Kidney (tissue), 14 donors: ENCODE data around the gene DRICH1. TPM values are rescaled to one million over a fixed set of nuclear protein-coding genes. Genes with fewer than 3 reads are reported as not detected.
"Not testable (repeated sequence)": the region's sequence is repeated elsewhere in the genome, so short reads cannot be mapped to it uniquely, and the experiment has no call there.

Experiments
- DNase-seq, 5 donors: peaks; one replicate each; pipeline ENCODE4 v3.0.0-alpha.2; 2013 to 2020
- FAIRE-seq: peaks from 2 replicates; lab custom pipeline; 2012; peaks lifted over from hg19 to GRCh38; lab: Jason Lieb, UNC
- H3K27ac ChIP-seq, 2 donors: one replicate each; pipeline ENCODE4 v1.7.0; 2013; ENCODE audit warnings: low read depth in 2 of 2, low read length in 2 of 2, inconsistent platforms in 1 of 2
- H3K27me3 ChIP-seq: one replicate; pipeline ENCODE4 v1.7.1; 2013; ENCODE audit warnings: low read length, inconsistent platforms; ENCODE audit not compliant: control insufficient read depth, insufficient read depth
- H3K36me3 ChIP-seq, 3 donors: one replicate each; pipeline versions ENCODE4 v1.7.0 to v1.7.1; 2013; ENCODE audit warnings: low read length in 3 of 3, control low read depth in 1 of 3, inconsistent platforms in 1 of 3; ENCODE audit not compliant: insufficient read depth in 3 of 3, control insufficient read depth in 2 of 3
- H3K4me1 ChIP-seq, 3 donors: one replicate each; pipeline versions ENCODE4 v1.7.0 to v1.7.1; 2013; ENCODE audit warnings: low read length in 3 of 3, inconsistent platforms in 1 of 3, low read depth in 1 of 3; ENCODE audit not compliant: control insufficient read depth in 2 of 3, insufficient read depth in 2 of 3
- H3K4me3 ChIP-seq, 3 donors: one replicate each; pipeline versions ENCODE4 v1.7.0 to v1.8.1; 2013; ENCODE audit warnings: low read length in 3 of 3, control low read depth in 1 of 3, inconsistent platforms in 1 of 3
- H3K9ac ChIP-seq, 3 donors: one replicate each; pipeline versions ENCODE4 v1.7.0 to v1.7.1; 2013; ENCODE audit warnings: low read length in 3 of 3, control low read depth in 1 of 3, inconsistent platforms in 1 of 3
- H3K9me3 ChIP-seq, 3 donors: one replicate each; pipeline versions ENCODE4 v1.7.0 to v1.7.1; 2013; ENCODE audit warnings: low read length in 3 of 3, control low read depth in 1 of 3, inconsistent platforms in 1 of 3; ENCODE audit not compliant: control insufficient read depth in 2 of 3, insufficient read depth in 1 of 3
- intact Hi-C: fragments of 100-400 bp; cut with DNase I; formaldehyde crosslinking; loops from one replicate; pipeline ENCODE4 v1.11.1; 2022
- polyA plus RNA-seq: library from polyadenylated mRNA; stranded (reverse); fragments of 350-450 nt; fragmentation: Illumina TruSeq; extraction: RNeasy Lipid Tissue Mini Kit (QIAGEN cat#74804); gene quantifications from one replicate; pipeline ENCODE4 v1.2.3, GENCODE V29; 2014; ENCODE audit warnings: low read depth, low replicate concordance; ENCODE audit not compliant: insufficient read depth
- total RNA-seq: library from RNA; stranded (reverse); fragmentation: NEBNext Ultra II Directional; extraction: Animal tissue kit (Norgen Biotek cat#: 25700); gene quantifications from one replicate; pipeline ENCODE4 v1.2.1, GENCODE V29; 2021
- TF ChIP-seq, protein P1 (sequence below): IDR thresholded peaks from 3 replicates; pipeline ENCODE4 v1.5.1; 2012; ENCODE audit warnings: mild to moderate bottlenecking, moderate library complexity, borderline replicate concordance; ENCODE audit not compliant: insufficient read depth; ENCODE audit errors: extremely low read depth
- donor health status: control.
- donor health status: control.
- donor health status: control.
- donor health status: control.
- donor health status: control.
- donor health status: DM: yes; HTN: yes; CAD: no.
- donor health status: Normal renal cell carcinoma (clear cell type).

The DRICH1 gene
- total and polyA plus RNA-seq, 2 donors from 2014 or later: 1.1 to 1.3 TPM

DNA sequence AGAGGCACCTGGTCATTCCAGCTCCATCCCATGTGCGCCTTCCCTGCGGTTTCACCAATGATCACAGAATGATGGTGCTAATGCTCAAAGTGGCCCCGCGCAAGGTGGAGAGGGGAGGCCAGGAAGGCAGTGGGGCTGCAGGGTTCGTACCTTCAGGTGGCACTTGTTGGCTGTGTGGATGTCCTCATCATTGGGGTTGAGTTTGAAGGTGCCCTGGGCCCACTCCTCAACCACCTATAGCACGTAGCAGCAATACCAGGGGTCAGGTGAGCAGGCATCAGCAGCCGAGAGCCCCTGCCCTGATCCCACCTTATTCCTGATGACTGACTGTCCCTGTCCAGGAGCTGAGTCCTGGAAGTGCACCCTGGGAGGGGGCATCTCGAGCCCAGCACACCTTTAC is 20.6 kb upstream of the DRICH1 start:
- no peak overlapping the region for H3K9ac ChIP-seq
- no peaks in the 10 kb centered on the region for H3K4me1 ChIP-seq
- TF ChIP-seq, protein P1, sequence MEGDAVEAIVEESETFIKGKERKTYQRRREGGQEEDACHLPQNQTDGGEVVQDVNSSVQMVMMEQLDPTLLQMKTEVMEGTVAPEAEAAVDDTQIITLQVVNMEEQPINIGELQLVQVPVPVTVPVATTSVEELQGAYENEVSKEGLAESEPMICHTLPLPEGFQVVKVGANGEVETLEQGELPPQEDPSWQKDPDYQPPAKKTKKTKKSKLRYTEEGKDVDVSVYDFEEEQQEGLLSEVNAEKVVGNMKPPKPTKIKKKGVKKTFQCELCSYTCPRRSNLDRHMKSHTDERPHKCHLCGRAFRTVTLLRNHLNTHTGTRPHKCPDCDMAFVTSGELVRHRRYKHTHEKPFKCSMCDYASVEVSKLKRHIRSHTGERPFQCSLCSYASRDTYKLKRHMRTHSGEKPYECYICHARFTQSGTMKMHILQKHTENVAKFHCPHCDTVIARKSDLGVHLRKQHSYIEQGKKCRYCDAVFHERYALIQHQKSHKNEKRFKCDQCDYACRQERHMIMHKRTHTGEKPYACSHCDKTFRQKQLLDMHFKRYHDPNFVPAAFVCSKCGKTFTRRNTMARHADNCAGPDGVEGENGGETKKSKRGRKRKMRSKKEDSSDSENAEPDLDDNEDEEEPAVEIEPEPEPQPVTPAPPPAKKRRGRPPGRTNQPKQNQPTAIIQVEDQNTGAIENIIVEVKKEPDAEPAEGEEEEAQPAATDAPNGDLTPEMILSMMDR: no peak
- FAIRE-seq: no peak
- H3K36me3 ChIP-seq: peaks cover 0 to 18% (median 8%) of the 10 kb centered on the region in 3 donors
- no peaks in the 10 kb centered on the region for H3K9me3 ChIP-seq
- peak in 1 of 5 donors; percentile 24 for DNase-seq
- no peaks in the 10 kb centered on the region for H3K27me3 ChIP-seq
- H3K27ac ChIP-seq: no peak overlapping the region
- H3K4me3 ChIP-seq: no peak overlapping the region
- intact Hi-C loops: no loop called here

DNA sequence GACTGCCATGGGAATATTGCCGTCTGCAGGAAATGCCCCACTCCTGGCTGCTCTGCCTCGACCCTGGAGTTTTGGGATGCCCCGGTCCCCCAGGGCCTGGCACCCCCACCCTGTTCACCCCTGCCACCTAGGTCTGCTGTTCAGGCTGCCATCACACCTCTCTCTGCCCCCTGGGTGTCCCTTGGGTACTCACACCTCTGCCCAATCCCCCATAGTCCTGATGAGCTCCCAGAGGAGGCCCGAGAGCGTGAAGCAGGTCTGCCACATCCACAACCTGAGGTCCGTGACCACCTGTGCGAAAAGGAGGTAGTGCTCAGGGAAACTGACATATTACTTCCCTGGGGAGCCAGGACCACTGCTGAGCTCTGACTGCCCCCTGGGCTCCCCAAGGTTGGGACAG is 20.2 kb upstream of the DRICH1 start:
- Histone ChIP-seq H3K4me3 (no peak overlapping the region), H3K27ac (no peak overlapping the region), H3K27me3 (no peaks in the 10 kb centered on the region), H3K9ac (no peak overlapping the region), H3K36me3 (peaks cover 0 to 18% (median 8%) of the 10 kb centered on the region in 3 donors), H3K4me1 (no peaks in the 10 kb centered on the region), H3K9me3 (no peaks in the 10 kb centered on the region)
- DNase-seq: peak in 1 of 5 donors; percentile 35
- no peak for FAIRE-seq
- intact Hi-C loops: no loop called here
- TF ChIP-seq, protein P1: no peak

DNA sequence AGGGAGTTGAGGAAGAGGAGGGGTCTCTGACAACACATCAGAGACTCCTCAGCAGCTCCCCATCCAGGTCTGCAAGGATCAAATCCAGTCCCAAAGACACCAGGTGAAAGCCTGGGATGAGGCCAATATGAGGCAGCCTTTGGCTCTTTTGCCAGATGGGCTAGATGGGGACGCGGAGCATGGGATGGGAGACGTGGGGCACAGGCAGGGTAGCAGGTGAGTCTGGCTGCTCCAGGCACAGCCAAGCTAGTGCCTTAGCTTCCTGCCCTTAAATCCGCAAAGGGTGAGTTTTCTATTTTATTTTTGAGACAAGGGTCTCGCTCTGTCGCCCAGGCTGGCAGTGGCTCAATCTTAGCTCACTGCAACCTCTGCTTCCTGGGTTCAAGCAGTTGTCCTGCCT is 19.6 kb upstream of the DRICH1 start:
- Histone ChIP-seq H3K27me3 (no peaks in the 10 kb centered on the region), H3K36me3 (peaks cover 0 to 18% (median 8%) of the 10 kb centered on the region in 3 donors), H3K4me3 (no peak overlapping the region), H3K4me1 (no peaks in the 10 kb centered on the region), H3K9ac (no peak overlapping the region), H3K27ac (no peak overlapping the region), H3K9me3 (no peaks in the 10 kb centered on the region)
- intact Hi-C loops: no loop called here
- DNase-seq (peak in 1 of 5 donors; percentile 39), FAIRE-seq (no peak)
- TF ChIP-seq, protein P1: no peak

DNA sequence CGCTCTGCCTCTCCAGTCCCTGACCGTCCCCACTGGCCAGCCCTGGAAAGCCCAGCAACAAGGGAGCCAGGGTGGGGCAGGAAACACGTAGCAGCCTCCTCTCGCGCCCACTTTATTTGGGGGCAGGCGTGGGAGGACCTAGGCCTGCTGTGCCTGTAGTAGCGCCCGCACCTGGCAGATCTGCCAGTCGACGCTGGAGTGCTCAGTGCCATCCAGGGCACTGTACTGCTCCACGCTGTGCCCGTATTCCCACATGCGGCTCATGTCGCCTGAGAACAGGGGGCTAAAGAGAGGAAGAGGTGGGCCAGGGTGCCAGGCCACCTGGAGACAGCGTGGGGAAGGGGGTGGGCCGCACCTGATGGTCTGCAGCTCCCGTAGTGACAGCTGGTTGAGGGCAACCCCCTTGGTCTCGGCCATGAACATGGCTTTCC is 17.0 kb upstream of the DRICH1 start:
- FAIRE-seq (no peak), DNase-seq (no peak)
- no peak overlapping the region for H3K9ac ChIP-seq
- no peaks in the 10 kb centered on the region for H3K4me1 ChIP-seq
- H3K36me3 ChIP-seq: peaks cover 0 to 18% (median 7%) of the 10 kb centered on the region in 3 donors
- TF ChIP-seq, protein P1: no peak
- no peak overlapping the region for H3K4me3 ChIP-seq
- H3K27ac ChIP-seq: no peak overlapping the region
- no peaks in the 10 kb centered on the region for H3K9me3 ChIP-seq
- intact Hi-C loops: no loop called here
- H3K27me3 ChIP-seq: no peaks in the 10 kb centered on the region

DNA sequence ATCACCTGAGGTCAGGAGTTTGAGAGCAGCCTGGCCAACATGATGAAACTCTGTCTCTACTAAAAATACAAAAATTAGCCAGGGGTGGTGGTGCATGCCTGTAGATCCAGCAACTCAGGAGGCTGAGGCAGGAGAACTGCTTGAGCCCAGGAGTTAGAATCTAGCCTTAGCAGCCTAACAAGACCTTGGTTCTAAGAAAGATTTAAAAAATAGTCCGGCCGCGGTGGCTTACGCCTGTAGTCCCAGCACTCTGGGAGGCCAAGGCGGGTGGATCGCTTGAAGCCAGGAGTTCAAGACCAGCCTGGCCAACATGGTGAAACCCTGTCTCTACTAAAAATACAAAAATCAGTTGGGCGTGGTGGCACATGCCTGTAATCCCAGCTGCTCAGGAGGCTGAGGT is 14.4 kb upstream of the DRICH1 start:
- H3K27me3 ChIP-seq, intact Hi-C loops, H3K9ac ChIP-seq, DNase-seq, H3K4me1 ChIP-seq, H3K4me3 ChIP-seq, H3K27ac ChIP-seq, H3K9me3 ChIP-seq, FAIRE-seq: not testable (repeated sequence)
- H3K36me3 ChIP-seq: peaks cover 0 to 10% (median 0%) of the 10 kb centered on the region in 3 donors
